Fibroblast of lung (primary cell): ENCODE results near the gene ATF1.

ENCODE experiments used
- EZH2 ChIP-seq: IDR thresholded peaks from 2 replicates; pipeline ENCODE4 v1.5.1; 2012; ENCODE audit warnings: low read length, control low read depth, mild to moderate bottlenecking; ENCODE audit errors: missing control alignments
- TF ChIP-seq, protein P1 (sequence below), 2 donors: IDR thresholded peaks in 1 of 2; conservative IDR thresholded peaks in 1 of 2; 1 replicate in 1 of 2; 2 replicates in 1 of 2; pipeline ENCODE4 v1.5.1; 2011 to 2012; ENCODE audit warnings: low read length in 2 of 2, control low read depth in 1 of 2, inconsistent platforms in 1 of 2, low read depth in 1 of 2, mild to moderate bottlenecking in 1 of 2

DNA sequence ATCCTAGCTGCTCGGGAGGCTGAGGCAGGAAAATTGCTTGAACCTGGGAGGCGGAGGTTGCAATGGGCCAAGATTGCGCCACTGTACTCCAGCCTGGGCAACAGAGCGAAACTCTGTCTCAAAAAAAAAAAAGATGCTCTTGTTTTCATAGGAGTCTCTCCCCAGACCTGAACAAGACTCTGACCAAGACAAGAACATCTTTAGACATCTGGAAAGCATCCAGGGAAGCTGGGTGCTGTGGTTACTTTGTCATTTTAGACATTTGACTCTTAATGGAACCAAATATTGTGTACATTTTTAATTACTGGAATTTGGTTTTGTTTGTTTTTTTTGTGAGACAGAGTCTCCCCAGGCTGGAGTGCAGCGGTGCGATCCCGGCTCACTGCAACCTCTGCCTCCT, 21.1 kb upstream of the ATF1 start:
- TF ChIP-seq, protein P1, sequence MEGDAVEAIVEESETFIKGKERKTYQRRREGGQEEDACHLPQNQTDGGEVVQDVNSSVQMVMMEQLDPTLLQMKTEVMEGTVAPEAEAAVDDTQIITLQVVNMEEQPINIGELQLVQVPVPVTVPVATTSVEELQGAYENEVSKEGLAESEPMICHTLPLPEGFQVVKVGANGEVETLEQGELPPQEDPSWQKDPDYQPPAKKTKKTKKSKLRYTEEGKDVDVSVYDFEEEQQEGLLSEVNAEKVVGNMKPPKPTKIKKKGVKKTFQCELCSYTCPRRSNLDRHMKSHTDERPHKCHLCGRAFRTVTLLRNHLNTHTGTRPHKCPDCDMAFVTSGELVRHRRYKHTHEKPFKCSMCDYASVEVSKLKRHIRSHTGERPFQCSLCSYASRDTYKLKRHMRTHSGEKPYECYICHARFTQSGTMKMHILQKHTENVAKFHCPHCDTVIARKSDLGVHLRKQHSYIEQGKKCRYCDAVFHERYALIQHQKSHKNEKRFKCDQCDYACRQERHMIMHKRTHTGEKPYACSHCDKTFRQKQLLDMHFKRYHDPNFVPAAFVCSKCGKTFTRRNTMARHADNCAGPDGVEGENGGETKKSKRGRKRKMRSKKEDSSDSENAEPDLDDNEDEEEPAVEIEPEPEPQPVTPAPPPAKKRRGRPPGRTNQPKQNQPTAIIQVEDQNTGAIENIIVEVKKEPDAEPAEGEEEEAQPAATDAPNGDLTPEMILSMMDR (conservative IDR thresholded peaks at IDR 0.05 in 1 of 2, IDR thresholded peaks at IDR 0.05 in 1 of 2; ENCODE audit: low read depth in 1 of 2, low read length in 2 of 2): no peak
- TF ChIP-seq EZH2: no peak
